CD8-positive, alpha-beta memory T cell (primary cell): Measurements from ENCODE around the gene SLC26A6. TPM values are rescaled to one million over a fixed set of nuclear protein-coding genes. Genes with fewer than 3 reads are reported as not detected.

Experiments used
- CTCF ChIA-PET: fragments of 350-600 bp; sonication (Branson Sonifier 250); formaldehyde crosslinking; loops from one replicate; lab custom pipeline; 2021; ENCODE audit warnings: antibody characterized with exemption; lab: Charles Lee
- POLR2A ChIA-PET: fragments of 350-600 bp; sonication (Branson Sonifier 250); formaldehyde crosslinking; loops from one replicate; lab custom pipeline; 2021; ENCODE audit warnings: antibody characterized with exemption; lab: Charles Lee
- DNase-seq, 5 donors: peaks; one replicate each; pipeline versions ENCODE4 v3.0.0 to v3.0.0-alpha.2; 2020 to 2022; ENCODE audit warnings: mixed read lengths in 1 of 5
- H3K27ac ChIP-seq: one replicate; pipeline ENCODE4 v1.7.0; 2013; ENCODE audit warnings: low read depth, mild to moderate bottlenecking, low read length, moderate library complexity
- H3K27me3 ChIP-seq: 2 replicates; pipeline ENCODE4 v1.7.0; 2013; ENCODE audit warnings: low read length, mild to moderate bottlenecking; ENCODE audit not compliant: insufficient read depth, poor library complexity, severe bottlenecking
- H3K36me3 ChIP-seq: 2 replicates; pipeline ENCODE4 v1.7.0; 2013; ENCODE audit warnings: mild to moderate bottlenecking, low read length, moderate library complexity; ENCODE audit not compliant: insufficient read depth
- H3K4me1 ChIP-seq: 2 replicates; pipeline ENCODE4 v1.7.0; 2013; ENCODE audit warnings: mild to moderate bottlenecking, low read length, moderate library complexity; ENCODE audit not compliant: insufficient read depth
- H3K4me3 ChIP-seq: 2 replicates; pipeline ENCODE4 v1.7.0; 2013; ENCODE audit warnings: mild to moderate bottlenecking, low read length
- H3K9me3 ChIP-seq: 2 replicates; pipeline ENCODE4 v1.7.0; 2013; ENCODE audit warnings: mild to moderate bottlenecking, low read length
- H3K27ac Mint-ChIP-seq, 8 donors: one replicate each; pipeline ENCODE4 v1.8.0; 2020 to 2021; ENCODE audit warnings: mixed read lengths in 8 of 8, mild to moderate bottlenecking in 6 of 8, inconsistent platforms in 3 of 8, moderate library complexity in 3 of 8
- H3K27me3 Mint-ChIP-seq, 2 donors: one replicate each; pipeline ENCODE4 v1.8.0; 2020 to 2021; ENCODE audit warnings: mixed read lengths in 2 of 2, mild to moderate bottlenecking in 1 of 2, moderate library complexity in 1 of 2
- H3K36me3 Mint-ChIP-seq, 3 donors: one replicate each; pipeline ENCODE4 v1.8.0; 2020 to 2021; ENCODE audit warnings: mixed read lengths in 3 of 3, inconsistent platforms in 1 of 3, mild to moderate bottlenecking in 1 of 3
- H3K4me1 Mint-ChIP-seq, 3 donors: one replicate each; pipeline ENCODE4 v1.8.0; 2020 to 2021; ENCODE audit warnings: mixed read lengths in 3 of 3, inconsistent platforms in 1 of 3, mild to moderate bottlenecking in 1 of 3
- H3K4me3 Mint-ChIP-seq, 7 donors: one replicate each; pipeline ENCODE4 v1.8.0; 2020 to 2021; ENCODE audit warnings: mixed read lengths in 7 of 7, mild to moderate bottlenecking in 6 of 7, moderate library complexity in 4 of 7, inconsistent platforms in 2 of 7
- H3K9me3 Mint-ChIP-seq, 5 donors: one replicate each; pipeline ENCODE4 v1.8.0; 2020 to 2022; ENCODE audit warnings: mixed read lengths in 5 of 5, mild to moderate bottlenecking in 3 of 5, moderate library complexity in 2 of 5, inconsistent platforms in 1 of 5
- polyA plus RNA-seq: library from polyadenylated mRNA; unstranded; fragments of 300-500 nt; fragmentation: Illumina TruSeq; gene quantifications from one replicate; pipeline ENCODE4 v1.2.3, GENCODE V29; 2021
- total RNA-seq, 2 experiments: library from RNA; stranded (reverse); gene quantifications; one replicate each; pipeline ENCODE4 v1.2.3, GENCODE V29; 2021

SLC26A6 gene
- total and polyA plus RNA-seq, 3 experiments from 2014 or later, result 4.9 to 28.6 (median 26.4) TPM

DNA sequence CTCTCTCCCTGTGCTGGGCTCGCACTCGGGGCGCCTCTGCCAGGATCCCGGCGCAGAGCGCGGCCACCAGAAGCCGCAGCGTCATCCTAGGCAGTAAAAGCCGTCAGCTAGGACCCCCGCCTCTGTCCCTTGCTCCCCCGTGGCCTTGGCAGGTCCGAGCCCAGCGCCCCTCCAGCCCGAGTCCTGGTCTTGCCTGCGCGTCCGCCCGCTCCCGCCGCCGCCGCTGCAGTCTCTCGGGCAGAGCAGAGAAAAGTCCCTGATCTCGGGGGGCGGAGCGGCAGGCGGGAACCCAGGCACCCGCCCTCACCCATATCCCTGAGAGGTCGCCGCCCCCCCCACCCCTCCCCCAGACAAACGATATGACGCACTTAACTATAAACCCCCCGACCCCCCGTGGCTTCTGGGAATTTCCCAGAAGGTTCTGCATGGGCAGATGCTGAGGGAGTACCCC is 40.2 kb downstream of the SLC26A6 start, which contains the start of gene COL7A1:
Gene COL7A1 (minus strand): TSS at position 255 of the 451 bp plus-strand sequence. CDS start 170 bp downstream, at position 85.
- no peaks in the 10 kb centered on the region for H3K9me3 ChIP-seq
- no peaks in the 10 kb centered on the region for H3K4me1 ChIP-seq
- H3K36me3 Mint-ChIP-seq, result peaks cover 0 to 33% (median 5%) of the 10 kb centered on the region in 3 donors
- peak within 1 kb of the TSS in 1 of 8 donors; percentile 94 for H3K27ac Mint-ChIP-seq
- H3K27me3 Mint-ChIP-seq, result peaks cover 15 to 38% of the 10 kb centered on the region in 2 donors
- ChIA-PET POLR2A (no interaction called here), CTCF (no interaction called here)
- no peaks in the 10 kb centered on the region for H3K27me3 ChIP-seq
- peaks cover 11% of the 10 kb centered on the region for H3K36me3 ChIP-seq
- H3K9me3 Mint-ChIP-seq, result no peaks in the 10 kb centered on the region
- H3K4me3 ChIP-seq, result no peak within 1 kb of the TSS
- peaks cover 0 to 11% (median 2%) of the 10 kb centered on the region in 3 donors for H3K4me1 Mint-ChIP-seq
- no peak within 1 kb of the TSS for H3K27ac ChIP-seq
- peak within 1 kb of the TSS in 1 of 7 donors; percentile 23 for H3K4me3 Mint-ChIP-seq
- no peak for DNase-seq

DNA sequence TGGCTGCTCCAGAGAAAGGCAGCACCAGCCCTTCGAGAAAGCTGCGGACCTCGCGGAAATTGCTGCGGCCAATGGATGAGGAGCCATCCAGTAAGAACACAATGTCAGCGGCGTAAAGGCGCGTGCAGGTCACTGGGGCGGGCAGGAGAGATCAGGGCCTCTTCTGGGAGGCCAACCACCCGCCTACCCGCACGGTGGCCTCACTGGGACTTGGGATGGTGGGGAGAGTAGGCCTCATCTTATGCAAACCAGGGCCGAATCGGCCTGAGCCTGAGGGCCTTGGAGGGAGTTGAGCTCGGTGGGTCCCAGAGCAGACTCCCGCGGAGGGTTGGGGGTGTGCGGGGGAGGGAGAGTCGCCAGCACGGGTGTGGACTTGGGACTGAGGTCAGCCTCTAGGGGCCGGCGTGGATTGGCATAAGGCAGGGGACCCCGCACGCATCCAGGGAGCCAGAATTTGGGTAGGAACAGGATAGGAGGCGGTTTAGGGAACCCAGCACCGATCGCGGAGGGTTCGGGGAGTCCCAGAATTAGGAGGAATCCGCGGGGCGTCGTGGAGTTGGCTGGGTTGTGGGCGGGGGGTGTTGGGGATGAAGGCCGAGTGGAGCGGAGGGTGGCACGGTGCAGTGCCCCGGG is 40.7 kb downstream of the SLC26A6 start:
- H3K27me3 ChIP-seq, result no peaks in the 10 kb centered on the region
- ChIA-PET CTCF (no interaction called here), POLR2A (no interaction called here)
- no peak overlapping the region for H3K27ac Mint-ChIP-seq
- H3K4me1 Mint-ChIP-seq, result peaks cover 0 to 11% (median 2%) of the 10 kb centered on the region in 3 donors
- H3K4me1 ChIP-seq, result no peaks in the 10 kb centered on the region
- peaks cover 17 to 42% of the 10 kb centered on the region in 2 donors for H3K27me3 Mint-ChIP-seq
- peaks cover 5% of the 10 kb centered on the region for H3K36me3 ChIP-seq
- H3K4me3 ChIP-seq, result no peak overlapping the region
- peaks cover 0 to 27% (median 4%) of the 10 kb centered on the region in 3 donors for H3K36me3 Mint-ChIP-seq
- no peaks in the 10 kb centered on the region for H3K9me3 ChIP-seq
- no peaks in the 10 kb centered on the region for H3K9me3 Mint-ChIP-seq
- no peak overlapping the region for H3K27ac ChIP-seq
- DNase-seq, result no peak
- peak overlapping the region in 1 of 7 donors; percentile 23 for H3K4me3 Mint-ChIP-seq

DNA sequence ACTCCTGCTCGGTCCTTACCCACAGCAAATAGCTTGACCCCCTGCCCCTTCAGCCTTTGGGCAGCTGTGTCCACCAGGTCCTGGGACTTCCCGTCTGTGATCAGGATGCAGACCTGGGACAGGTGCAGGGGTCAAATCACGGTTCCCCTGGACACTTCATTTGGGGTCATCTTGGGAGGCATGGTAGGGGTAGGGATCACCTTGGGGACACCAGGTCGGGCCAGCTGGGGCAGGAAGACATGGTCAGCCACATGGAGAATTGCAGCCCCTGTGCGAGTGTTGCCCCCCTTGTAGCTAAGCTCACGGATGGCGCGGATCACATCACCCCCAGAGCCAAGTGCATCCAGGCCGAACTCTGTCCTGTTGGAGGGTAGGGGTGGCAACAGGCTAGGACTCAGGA is 41.9 kb downstream of the SLC26A6 start:
- Histone ChIP-seq H3K4me3 (no peak overlapping the region), H3K4me1 (no peaks in the 10 kb centered on the region), H3K9me3 (no peaks in the 10 kb centered on the region), H3K27me3 (no peaks in the 10 kb centered on the region), H3K36me3 (no peaks in the 10 kb centered on the region), H3K27ac (no peak overlapping the region)
- peaks cover 0 to 11% (median 2%) of the 10 kb centered on the region in 3 donors for H3K4me1 Mint-ChIP-seq
- no peak overlapping the region for H3K4me3 Mint-ChIP-seq
- no peaks in the 10 kb centered on the region for H3K9me3 Mint-ChIP-seq
- peaks cover 23 to 51% of the 10 kb centered on the region in 2 donors for H3K27me3 Mint-ChIP-seq
- CTCF ChIA-PET, result no interaction called here
- DNase-seq, result no peak
- H3K36me3 Mint-ChIP-seq, result peaks cover 0 to 16% (median 1%) of the 10 kb centered on the region in 3 donors
- POLR2A ChIA-PET, result no interaction called here
- H3K27ac Mint-ChIP-seq, result no peak overlapping the region

DNA sequence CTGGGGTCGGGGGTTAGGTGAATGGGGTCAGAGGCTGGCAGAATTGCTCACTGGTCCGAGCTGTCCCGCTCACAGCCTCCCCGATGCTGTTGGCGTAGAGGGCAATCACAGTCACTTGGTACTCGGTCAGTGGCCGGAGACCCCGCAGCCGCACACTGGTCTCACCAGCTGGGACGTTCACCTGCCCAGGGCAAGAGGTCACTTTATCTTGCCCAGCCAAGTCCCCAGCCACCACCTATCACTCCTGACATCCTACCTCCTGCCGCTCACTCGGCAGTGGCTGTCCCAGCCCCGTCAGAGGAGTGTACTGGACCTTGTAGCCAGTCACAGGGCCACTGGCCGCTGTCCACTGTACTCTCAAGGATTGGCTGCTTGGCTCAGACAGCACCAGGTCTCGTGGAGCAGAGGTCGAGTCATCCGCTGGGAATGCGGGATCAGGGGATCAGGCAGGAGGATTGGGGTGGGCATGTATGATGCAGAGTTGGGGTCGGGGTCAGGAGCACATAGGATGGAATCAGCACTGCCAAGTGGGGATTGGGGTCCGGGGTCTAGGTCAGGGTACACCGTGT is 42.7 kb downstream of the SLC26A6 start:
- ChIA-PET POLR2A (no interaction called here), CTCF (no interaction called here)
- no peak overlapping the region for H3K4me3 Mint-ChIP-seq
- no peaks in the 10 kb centered on the region for H3K36me3 ChIP-seq
- no peaks in the 10 kb centered on the region for H3K9me3 Mint-ChIP-seq
- no peaks in the 10 kb centered on the region for H3K27me3 ChIP-seq
- no peak for DNase-seq
- H3K36me3 Mint-ChIP-seq, result peaks cover 0 to 8% (median 0%) of the 10 kb centered on the region in 3 donors
- no peak overlapping the region for H3K27ac Mint-ChIP-seq
- H3K4me1 ChIP-seq, result no peaks in the 10 kb centered on the region
- H3K27ac ChIP-seq, result no peak overlapping the region
- no peaks in the 10 kb centered on the region for H3K9me3 ChIP-seq
- peaks cover 27 to 59% of the 10 kb centered on the region in 2 donors for H3K27me3 Mint-ChIP-seq
- H3K4me1 Mint-ChIP-seq, result peaks cover 0 to 11% (median 2%) of the 10 kb centered on the region in 3 donors
- no peak overlapping the region for H3K4me3 ChIP-seq

DNA sequence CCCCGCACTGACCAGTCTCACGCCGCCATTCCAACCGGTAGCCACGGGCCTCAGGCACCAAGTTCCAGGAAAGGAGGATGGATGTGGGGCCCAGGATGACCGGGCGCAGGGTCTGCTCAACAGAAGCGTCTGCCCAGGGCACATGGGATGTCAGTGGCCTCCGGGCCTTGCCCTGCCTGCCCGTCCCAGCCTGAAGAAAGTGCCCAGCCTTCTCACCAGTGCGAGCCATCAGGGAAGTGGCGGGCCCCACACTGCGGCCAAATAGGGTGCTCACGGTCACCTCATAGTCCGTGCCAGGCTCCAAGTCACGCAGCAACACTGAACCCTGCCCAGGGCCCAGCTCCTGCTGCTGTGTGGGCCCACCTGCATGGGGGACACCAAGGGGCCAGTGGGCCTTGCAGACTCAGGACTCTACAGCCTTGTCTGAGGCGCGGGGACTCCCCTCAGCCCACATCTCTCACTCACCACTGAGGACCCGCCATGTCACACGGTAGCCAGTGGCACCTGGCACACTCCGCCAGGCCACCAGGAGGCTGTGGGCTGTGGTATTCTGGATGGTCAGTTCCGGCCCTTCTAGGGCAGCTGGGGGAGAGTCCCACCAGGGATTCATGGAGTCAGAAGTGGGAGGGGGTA is 43.3 kb downstream of the SLC26A6 start:
- no peak overlapping the region for H3K27ac ChIP-seq
- ChIA-PET POLR2A (no interaction called here), CTCF (no interaction called here)
- DNase-seq, result no peak
- Mint-ChIP-seq H3K9me3 (no peaks in the 10 kb centered on the region), H3K4me1 (peaks cover 0 to 11% (median 2%) of the 10 kb centered on the region in 3 donors), H3K4me3 (no peak overlapping the region), H3K36me3 (peaks cover 0 to 2% (median 0%) of the 10 kb centered on the region in 3 donors), H3K27me3 (peaks cover 27 to 63% of the 10 kb centered on the region in 2 donors), H3K27ac (no peak overlapping the region)
- H3K9me3 ChIP-seq, result no peaks in the 10 kb centered on the region
- no peaks in the 10 kb centered on the region for H3K36me3 ChIP-seq
- no peaks in the 10 kb centered on the region for H3K27me3 ChIP-seq
- no peaks in the 10 kb centered on the region for H3K4me1 ChIP-seq
- no peak overlapping the region for H3K4me3 ChIP-seq

DNA sequence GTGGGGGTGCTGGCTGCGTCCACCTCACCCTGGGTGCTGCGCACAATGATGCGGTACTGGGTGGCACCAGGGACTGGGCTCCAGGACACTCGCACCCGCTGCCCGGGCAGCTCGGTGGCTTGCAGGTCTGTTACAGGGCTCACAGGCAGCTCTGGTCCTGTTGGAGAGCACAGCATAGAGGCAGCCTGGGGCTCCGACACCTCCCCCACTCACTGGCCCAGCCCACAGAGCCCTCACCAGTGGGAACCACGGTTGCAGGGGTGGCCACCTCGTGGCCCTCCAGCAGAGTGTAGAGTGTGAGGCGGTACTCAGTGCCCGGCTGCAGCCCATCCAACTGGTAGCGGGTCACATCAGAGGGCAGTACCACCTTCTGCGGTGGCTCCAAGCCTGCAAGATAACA is 43.8 kb downstream of the SLC26A6 start:
- no peak for DNase-seq
- Histone ChIP-seq H3K27me3 (no peaks in the 10 kb centered on the region), H3K4me1 (no peaks in the 10 kb centered on the region), H3K4me3 (no peak overlapping the region), H3K36me3 (no peaks in the 10 kb centered on the region), H3K9me3 (no peaks in the 10 kb centered on the region), H3K27ac (no peak overlapping the region)
- Mint-ChIP-seq H3K36me3 (no peaks in the 10 kb centered on the region), H3K9me3 (no peaks in the 10 kb centered on the region), H3K4me1 (peaks cover 0 to 11% (median 2%) of the 10 kb centered on the region in 3 donors), H3K27me3 (peaks cover 27 to 67% of the 10 kb centered on the region in 2 donors), H3K4me3 (no peak overlapping the region), H3K27ac (no peak overlapping the region)
- ChIA-PET POLR2A (no interaction called here), CTCF (no interaction called here)

DNA sequence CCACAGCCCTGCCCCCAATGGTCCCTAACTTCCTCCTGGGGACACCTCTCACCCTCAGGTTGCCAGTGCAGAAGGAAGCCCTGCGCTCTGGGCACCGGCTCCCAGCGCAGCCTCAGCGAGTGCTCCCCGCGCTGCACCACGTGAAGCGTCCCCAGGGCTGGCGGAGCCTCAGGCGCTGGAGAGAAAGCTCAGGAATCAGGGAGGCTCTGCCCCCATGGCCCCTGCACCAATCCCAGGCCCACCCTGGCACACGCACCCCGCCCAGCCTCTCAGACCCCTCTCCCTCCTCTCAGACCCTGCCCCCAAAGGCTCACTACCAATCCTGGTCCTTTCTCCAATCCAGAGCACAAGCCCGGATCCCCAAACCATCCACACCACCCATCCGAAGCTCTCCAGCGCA is 47.0 kb downstream of the SLC26A6 start:
- Histone ChIP-seq H3K4me3 (no peak overlapping the region), H3K36me3 (no peaks in the 10 kb centered on the region), H3K27ac (no peak overlapping the region), H3K9me3 (no peaks in the 10 kb centered on the region), H3K27me3 (no peaks in the 10 kb centered on the region), H3K4me1 (no peaks in the 10 kb centered on the region)
- H3K4me1 Mint-ChIP-seq, result no peaks in the 10 kb centered on the region
- POLR2A ChIA-PET, result no interaction called here
- DNase-seq, result no peak
- H3K27me3 Mint-ChIP-seq, result peaks cover 23 to 51% of the 10 kb centered on the region in 2 donors
- no peak overlapping the region for H3K4me3 Mint-ChIP-seq
- CTCF ChIA-PET, result no interaction called here
- no peaks in the 10 kb centered on the region for H3K36me3 Mint-ChIP-seq
- H3K27ac Mint-ChIP-seq, result no peak overlapping the region
- no peaks in the 10 kb centered on the region for H3K9me3 Mint-ChIP-seq

DNA sequence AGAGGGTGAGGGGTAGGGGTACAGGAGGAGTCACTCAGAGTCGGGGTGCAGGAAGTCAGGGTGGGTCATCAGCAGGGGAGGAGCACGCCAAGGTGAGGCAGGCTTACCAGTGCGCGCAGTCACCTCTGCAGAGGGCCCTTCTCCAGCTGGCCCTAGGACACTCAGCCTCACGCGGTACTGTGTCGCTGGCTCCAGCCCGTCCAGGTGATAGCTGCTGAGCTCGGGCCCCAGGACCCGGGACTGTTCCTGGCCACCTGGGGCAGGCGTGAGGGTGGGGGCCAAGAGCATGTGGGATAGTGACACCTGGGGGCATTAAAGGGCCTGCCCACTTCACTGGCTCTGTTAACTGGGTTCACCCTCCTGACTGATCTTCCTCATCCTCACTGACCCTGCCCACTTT is 47.6 kb downstream of the SLC26A6 start:
- no peaks in the 10 kb centered on the region for H3K9me3 Mint-ChIP-seq
- no peak overlapping the region for H3K27ac Mint-ChIP-seq
- no peaks in the 10 kb centered on the region for H3K4me1 Mint-ChIP-seq
- no peaks in the 10 kb centered on the region for H3K9me3 ChIP-seq
- H3K4me3 Mint-ChIP-seq, result no peak overlapping the region
- H3K4me3 ChIP-seq, result no peak overlapping the region
- ChIA-PET POLR2A (no interaction called here), CTCF (no interaction called here)
- no peak for DNase-seq
- H3K4me1 ChIP-seq, result no peaks in the 10 kb centered on the region
- H3K36me3 ChIP-seq, result no peaks in the 10 kb centered on the region
- H3K27me3 Mint-ChIP-seq, result peaks cover 17 to 46% of the 10 kb centered on the region in 2 donors
- no peaks in the 10 kb centered on the region for H3K27me3 ChIP-seq
- H3K36me3 Mint-ChIP-seq, result no peaks in the 10 kb centered on the region
- no peak overlapping the region for H3K27ac ChIP-seq
